Measurements from ENCODE around the gene CACNA1D.

CACNA1D gene

DNA sequence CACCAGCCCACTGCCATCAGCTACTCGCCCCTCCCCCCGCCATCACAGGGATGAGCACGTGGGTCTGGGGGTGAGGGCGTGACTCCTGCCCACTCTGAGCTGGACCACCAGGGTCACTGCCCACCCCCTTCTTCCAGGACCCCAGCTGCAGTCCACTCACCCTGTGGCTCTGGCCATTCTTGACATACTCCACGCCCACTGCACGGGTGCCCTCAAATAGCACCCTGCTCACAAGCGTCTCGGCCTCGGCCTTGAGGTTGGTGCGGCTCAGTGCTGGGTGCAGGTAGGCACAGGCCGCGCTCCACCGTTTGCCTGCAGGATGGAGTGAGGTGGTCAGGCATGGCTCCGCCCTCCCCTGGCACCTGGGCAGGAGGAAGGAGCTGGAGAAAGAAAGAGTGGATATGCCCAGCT lies 327.9 kb downstream of the CACNA1D start:
- DNase-seq (ENCODE audit: low read depth in 2 of 2), result no peak

DNA sequence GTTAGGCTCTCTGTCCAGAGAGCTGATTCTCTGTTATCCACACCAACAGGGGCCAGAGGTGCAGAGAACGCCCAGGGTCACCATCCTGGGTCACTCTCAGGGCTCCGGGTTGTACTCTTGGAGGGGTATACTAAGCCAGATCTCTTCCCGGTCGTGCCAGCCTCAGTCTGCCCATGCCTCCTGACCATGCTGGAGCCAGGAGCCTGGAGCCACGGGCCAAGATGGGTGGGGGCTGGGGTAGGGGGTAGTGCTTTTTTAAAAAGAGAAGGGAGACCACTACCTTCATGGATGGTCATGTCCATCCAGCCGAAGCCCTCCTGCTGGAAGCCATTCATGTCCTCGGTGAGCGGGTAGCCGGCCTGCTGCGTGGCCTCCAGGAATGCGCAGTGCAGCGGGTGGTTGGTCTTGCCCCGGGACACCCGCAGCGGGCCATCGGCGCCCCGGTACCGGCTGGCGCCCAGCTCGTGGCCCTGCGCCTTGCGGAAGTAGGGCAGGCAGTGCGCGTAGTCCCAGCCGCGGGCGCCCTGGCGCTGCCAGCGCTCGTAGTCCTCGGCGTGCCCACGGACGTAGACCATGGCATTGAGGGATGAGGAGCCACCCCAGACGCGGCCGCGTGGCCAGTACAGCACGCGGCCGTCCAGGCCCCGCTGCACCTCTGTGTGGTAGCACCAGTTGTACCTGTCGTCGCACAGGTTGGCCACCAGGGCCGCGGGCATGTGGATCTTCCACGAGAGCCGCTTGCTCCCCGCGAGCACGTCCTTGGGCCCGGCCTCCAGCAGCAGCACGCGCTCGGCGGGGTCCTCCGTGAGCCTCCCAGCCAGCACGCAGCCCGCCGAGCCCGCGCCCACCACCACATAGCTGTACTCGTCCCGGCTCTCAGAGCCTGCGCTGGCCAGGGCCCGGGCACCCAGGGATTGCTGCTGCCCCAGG lies 328.9 kb downstream of the CACNA1D start:
- DNase-seq (ENCODE audit: low read depth in 2 of 2), result no peak

- no peak for DNase-seq (ENCODE audit: low read depth in 2 of 2)
Measured at GRCh38 chr3:53823956-53824657, 329.7 kb downstream of the CACNA1D start.

- DNase-seq (ENCODE audit: low read depth in 2 of 2), result no peak
Measured at GRCh38 chr3:53824795-53825194, 330.4 kb downstream of the CACNA1D start.

DNA sequence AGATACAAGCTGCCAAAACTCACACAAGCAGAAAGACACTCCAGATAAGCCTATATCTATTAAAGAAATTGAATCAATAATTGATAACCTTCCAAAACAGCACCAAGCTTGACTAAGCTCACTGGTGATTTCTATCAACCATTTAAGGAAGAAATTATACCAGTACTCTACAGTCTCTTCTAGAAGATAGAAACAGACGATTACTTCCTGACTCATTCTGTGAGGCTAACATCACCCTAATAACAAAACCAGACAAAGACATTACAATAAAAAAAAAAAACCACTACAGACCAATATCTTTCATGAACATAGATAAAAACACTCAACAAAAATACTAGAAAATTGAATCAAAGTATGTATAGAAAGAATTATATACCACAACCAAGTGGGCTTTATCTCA lies 331.6 kb downstream of the CACNA1D start:
- DNase-seq (ENCODE audit: low read depth in 2 of 2), result no peak

DNA sequence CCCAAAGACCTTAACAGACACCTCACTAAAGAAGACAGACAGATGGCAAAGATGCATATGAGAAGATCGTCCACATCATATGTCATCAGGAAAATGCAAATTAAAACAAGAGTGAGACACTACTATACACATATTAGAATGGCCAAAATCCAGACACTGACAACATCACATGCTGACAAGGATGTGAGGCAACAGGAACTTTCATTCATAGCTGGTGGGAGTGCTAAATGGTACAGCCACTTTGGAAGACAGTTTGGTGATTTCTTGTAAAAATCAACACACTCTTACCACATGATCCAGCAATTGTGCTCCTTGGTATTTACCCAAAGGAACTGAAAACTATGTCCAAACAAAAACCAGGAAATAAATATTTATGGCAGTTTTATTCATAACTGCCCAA lies 334.2 kb downstream of the CACNA1D start:
- no peak for DNase-seq (ENCODE audit: low read depth in 2 of 2)

GRCh38 chr3:53829605-53830004 lies 335.2 kb downstream of the CACNA1D start:
- DNase-seq (ENCODE audit: low read depth in 2 of 2), result no peak

- DNase-seq (ENCODE audit: low read depth in 2 of 2), result no peak
Measured at GRCh38 chr3:53830944-53831343, 336.5 kb downstream of the CACNA1D start.

GRCh38 chr3:53833053-53833645 lies 338.7 kb downstream of the CACNA1D start:
- no peak for DNase-seq (ENCODE audit: low read depth in 2 of 2)

- DNase-seq (ENCODE audit: low read depth in 2 of 2), result no peak
Measured at GRCh38 chr3:53833700-53834099, 339.3 kb downstream of the CACNA1D start.

DNA sequence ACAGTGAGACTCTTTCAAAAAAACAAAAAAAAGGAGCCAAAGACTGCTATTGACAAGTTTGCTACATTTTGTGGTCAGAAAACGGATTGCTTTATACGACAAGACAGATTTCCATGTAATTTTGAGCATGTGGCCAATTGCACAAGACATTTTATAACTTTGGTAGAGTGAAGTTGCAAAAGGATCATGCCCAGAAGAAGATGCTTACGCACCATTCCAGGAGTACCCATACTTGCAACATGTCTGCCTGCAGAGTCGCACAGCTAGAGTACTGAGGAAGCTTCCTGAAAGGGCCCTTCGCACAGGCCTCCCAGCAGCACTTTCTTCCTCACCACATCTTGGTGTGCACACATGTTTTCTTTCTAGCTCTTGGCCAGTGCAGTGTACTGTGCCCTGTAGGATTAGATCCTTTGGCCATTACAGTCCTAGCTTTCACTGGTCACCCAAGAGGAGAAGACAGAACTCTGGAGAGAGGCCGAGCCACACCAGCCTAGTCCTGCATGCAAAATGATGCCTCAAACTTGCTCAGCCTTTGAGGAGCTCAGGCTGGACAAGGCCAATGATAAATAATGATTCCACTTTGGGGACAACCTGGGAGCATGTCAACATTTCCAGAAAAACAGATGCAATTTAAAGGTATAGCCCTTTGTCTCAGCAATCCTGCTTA lies 340.2 kb downstream of the CACNA1D start:
- DNase-seq (ENCODE audit: low read depth in 2 of 2), result no peak

- no peak for DNase-seq (ENCODE audit: low read depth in 2 of 2)
Measured at GRCh38 chr3:53835257-53835656, 340.8 kb downstream of the CACNA1D start.

GRCh38 chr3:53836084-53836872 lies 341.9 kb downstream of the CACNA1D start:
- no peak for DNase-seq (ENCODE audit: low read depth in 2 of 2)

GRCh38 chr3:53837331-53837730 lies 342.9 kb downstream of the CACNA1D start:
- DNase-seq (ENCODE audit: low read depth in 2 of 2), result no peak

GRCh38 chr3:53841296-53841695 lies 346.9 kb downstream of the CACNA1D start:
- DNase-seq (ENCODE audit: low read depth in 2 of 2), result no peak

DNA sequence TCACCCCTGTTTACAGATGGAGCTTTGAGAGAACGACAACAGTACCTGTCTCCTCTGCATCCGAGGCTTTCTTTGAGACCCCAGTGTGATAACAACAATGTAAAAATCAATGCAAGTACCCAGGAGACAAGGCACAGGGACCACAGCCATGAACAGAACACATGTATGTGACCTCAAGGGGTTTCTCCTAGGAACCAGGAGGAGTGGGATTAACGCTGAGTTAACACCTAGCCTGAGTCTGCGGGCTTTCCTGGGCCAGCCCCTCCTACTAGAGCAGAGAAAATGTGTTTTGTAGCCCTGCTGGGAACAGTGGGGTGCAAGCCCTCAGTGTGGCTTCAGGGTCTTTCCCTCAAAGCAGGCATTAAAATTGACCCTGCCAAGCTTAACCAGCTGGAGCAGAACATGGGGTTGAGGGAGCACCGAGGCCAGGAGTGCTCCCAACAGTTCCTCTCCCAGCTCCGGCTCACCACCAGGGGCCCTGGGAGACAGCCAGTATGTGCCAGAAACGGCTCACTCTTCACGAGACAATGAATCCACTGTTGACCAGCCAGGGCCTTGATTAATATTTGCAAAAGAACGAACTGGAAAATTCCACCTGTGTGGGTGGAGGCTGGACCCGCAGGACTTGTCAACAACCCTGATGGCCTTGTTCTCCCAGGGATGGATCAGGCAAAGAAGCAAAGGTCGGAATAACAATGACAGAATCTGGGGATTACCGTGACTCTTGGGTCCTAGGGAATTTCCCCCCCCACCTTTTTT lies 348.2 kb downstream of the CACNA1D start:
- no peak for DNase-seq (ENCODE audit: low read depth in 2 of 2)

GRCh38 chr3:53843195-53844177 lies 349.1 kb downstream of the CACNA1D start:
- no peak for DNase-seq (ENCODE audit: low read depth in 2 of 2)

DNA sequence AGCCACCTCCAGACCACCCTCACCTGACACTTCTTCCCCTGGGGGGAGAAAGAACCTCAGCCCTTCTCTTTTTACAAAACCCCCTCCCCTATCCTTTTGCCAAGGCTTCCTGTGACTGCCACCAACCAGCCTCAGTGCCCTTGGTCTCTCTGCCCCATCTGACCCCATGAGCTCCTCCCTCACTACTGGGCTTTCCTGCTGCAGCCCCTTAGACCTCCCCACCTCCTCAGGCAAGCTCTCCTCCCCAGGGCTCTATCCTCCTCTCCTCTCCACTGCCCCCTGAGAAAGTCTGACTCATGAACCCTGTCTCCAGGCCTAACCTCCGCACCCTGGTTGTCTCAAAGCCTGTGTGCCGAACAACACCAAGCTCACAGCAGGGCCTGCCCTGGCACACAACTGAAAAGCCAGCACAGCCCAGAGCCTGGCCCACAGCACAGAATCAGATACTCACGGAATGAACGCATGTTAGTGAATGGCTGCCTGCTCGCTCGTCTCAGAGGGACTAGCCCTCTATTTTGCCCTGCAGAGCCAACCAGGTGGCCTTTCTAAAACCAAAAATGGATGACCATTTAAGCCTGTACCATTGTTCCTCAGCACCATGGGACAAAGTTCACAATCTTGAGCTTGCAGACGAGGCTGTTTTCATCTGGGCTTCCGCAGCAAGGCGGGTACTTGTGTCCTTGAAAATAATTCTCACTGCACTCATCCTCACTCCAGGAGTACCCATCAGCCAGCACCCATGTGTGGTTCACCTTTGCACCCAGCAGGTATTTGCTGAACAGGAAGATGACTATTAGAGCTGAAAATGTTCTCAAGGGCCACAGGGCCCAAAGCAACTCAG lies 350.1 kb downstream of the CACNA1D start:
- DNase-seq (ENCODE audit: low read depth in 2 of 2), result no peak

All from stimulated activated CD8-positive, alpha-beta memory T cell treated with anti-CD3 and anti-CD28 coated beads, Interleukin-7, amount 100 ng/mL, for 1 hour (primary cell).